GM18508 (cell line): ENCODE results near the gene KDR.

Experiments used
- ATAC-seq: cut with Tn5 transposase; IDR thresholded peaks from one replicate; pipeline ENCODE4 v1.9.1; 2021; ENCODE audit warnings: moderate number of reproducible peaks; ENCODE audit not compliant: insufficient read depth, unreplicated experiment

KDR gene

GRCh38 chr4:55124322-55125076, 896 bp downstream of the KDR start:
- ATAC-seq: no peak

GRCh38 chr4:55123791-55124190, 1.6 kb downstream of the KDR start:
- no peak for ATAC-seq

- ATAC-seq: no peak
These were observed 3.2 kb downstream of the KDR start for GRCh38 chr4:55122235-55122634.

- ATAC-seq: no peak
These were observed 4.1 kb downstream of the KDR start for GRCh38 chr4:55121246-55121645.

- ATAC-seq: no peak
These were observed 7.0 kb downstream of the KDR start for GRCh38 chr4:55118397-55118796.

GRCh38 chr4:55117511-55117910, 7.9 kb downstream of the KDR start:
- ATAC-seq: no peak

- ATAC-seq: no peak
These were observed 8.9 kb downstream of the KDR start for GRCh38 chr4:55116450-55116849.

- ATAC-seq: no peak
These were observed 13.8 kb downstream of the KDR start for GRCh38 chr4:55111601-55112000.

GRCh38 chr4:55110131-55110530, 15.3 kb downstream of the KDR start:
- no peak for ATAC-seq

- ATAC-seq: no peak
These were observed 18.3 kb downstream of the KDR start for GRCh38 chr4:55107054-55107453.

GRCh38 chr4:55103224-55103623, 22.2 kb downstream of the KDR start:
- ATAC-seq: no peak

GRCh38 chr4:55099816-55100215, 25.6 kb downstream of the KDR start:
- ATAC-seq: no peak

GRCh38 chr4:55098456-55099204, 26.8 kb downstream of the KDR start:
- ATAC-seq: no peak

- ATAC-seq: no peak
These were observed 28.8 kb downstream of the KDR start for GRCh38 chr4:55096619-55097018.

- ATAC-seq: no peak
These were observed 29.4 kb downstream of the KDR start for GRCh38 chr4:55096045-55096444.

- no peak for ATAC-seq
These were observed 32.9 kb downstream of the KDR start for GRCh38 chr4:55092504-55092903.

GRCh38 chr4:55089916-55090315, 35.5 kb downstream of the KDR start:
- ATAC-seq: no peak

GRCh38 chr4:55087913-55088260, 37.5 kb downstream of the KDR start:
- ATAC-seq: no peak

- no peak for ATAC-seq
These were observed 38.1 kb downstream of the KDR start for GRCh38 chr4:55087009-55087912.

- no peak for ATAC-seq
These were observed 38.8 kb downstream of the KDR start for GRCh38 chr4:55086578-55086977.

- no peak for ATAC-seq
These were observed 41.7 kb downstream of the KDR start for GRCh38 chr4:55083735-55084134.
